Activated CD4-positive, CD25-positive, alpha-beta regulatory T cell (primary cell): ENCODE measurements around the gene DTNA.

ENCODE experiments used
- DNase-seq, 4 experiments: peaks; one replicate each; lab custom pipeline; 2025; lab: John Stamatoyannopoulos, UW

DTNA gene

GRCh38 chr18:34859496-34859895 lies 149.4 kb downstream of the DTNA start:
- DNase-seq, result no peak

GRCh38 chr18:34862561-34862960 lies 152.5 kb downstream of the DTNA start:
- no peak for DNase-seq

- DNase-seq, result no peak
Observed at GRCh38 chr18:34863702-34864101, 153.6 kb downstream of the DTNA start.

GRCh38 chr18:34864836-34865497 lies 154.9 kb downstream of the DTNA start:
- no peak for DNase-seq

GRCh38 chr18:34866310-34866709 lies 156.2 kb downstream of the DTNA start:
- DNase-seq, result no peak

- DNase-seq, result no peak
Observed at GRCh38 chr18:34866739-34867138, 156.6 kb downstream of the DTNA start.

- no peak for DNase-seq
Observed at GRCh38 chr18:34867520-34867919, 157.4 kb downstream of the DTNA start.

GRCh38 chr18:34870555-34871310 lies 160.6 kb downstream of the DTNA start:
- no peak for DNase-seq

- no peak for DNase-seq
Observed at GRCh38 chr18:34871435-34871834, 161.3 kb downstream of the DTNA start.

GRCh38 chr18:34872066-34872465 lies 162.0 kb downstream of the DTNA start:
- DNase-seq, result no peak

- DNase-seq, result no peak
Observed at GRCh38 chr18:34873986-34874580, 164.0 kb downstream of the DTNA start.

GRCh38 chr18:34875150-34875549 lies 165.1 kb downstream of the DTNA start:
- DNase-seq, result no peak

- DNase-seq, result no peak
Observed at GRCh38 chr18:34880403-34880802, 170.3 kb downstream of the DTNA start.

GRCh38 chr18:34880882-34881834 lies 171.1 kb downstream of the DTNA start:
- no peak for DNase-seq

- no peak for DNase-seq
Observed at GRCh38 chr18:34884436-34884835, 174.3 kb downstream of the DTNA start.

GRCh38 chr18:34886177-34886576 lies 176.1 kb downstream of the DTNA start:
- DNase-seq, result no peak

GRCh38 chr18:34887881-34888580 lies 177.9 kb downstream of the DTNA start:
- DNase-seq, result no peak

- DNase-seq, result no peak
Observed at GRCh38 chr18:34890486-34891085, 180.5 kb downstream of the DTNA start.

- no peak for DNase-seq
Observed at GRCh38 chr18:34892379-34892778, 182.3 kb downstream of the DTNA start.

- no peak for DNase-seq
Observed at GRCh38 chr18:34893239-34893638, 183.1 kb downstream of the DTNA start.

- no peak for DNase-seq
Observed at GRCh38 chr18:34901299-34901698, 191.2 kb downstream of the DTNA start.
